Activated CD4-positive, alpha-beta T cell treated with anti-CD3 and anti-CD28 coated beads for 1 hour (primary cell): ENCODE results near the gene LMBR1L.
A peak's percentile ranks its signal among the peaks of the same experiment; 100 is the strongest.

Source experiments
- DNase-seq: peaks from one replicate; pipeline ENCODE4 v3.0.0-alpha.2; 2020

LMBR1L gene

GRCh38 chr12:49111206-49111605 lies 559 bp upstream of the LMBR1L start:
- no peak for DNase-seq

- DNase-seq, result no peak
Measured at GRCh38 chr12:49109641-49110463, 795 bp downstream of the LMBR1L start.

- DNase-seq, result no peak
Measured at GRCh38 chr12:49108958-49109404, 1.7 kb downstream of the LMBR1L start.

- no peak for DNase-seq
Measured at GRCh38 chr12:49105504-49106084, 5.1 kb downstream of the LMBR1L start.

GRCh38 chr12:49104822-49105221 lies 5.8 kb downstream of the LMBR1L start:
- DNase-seq, result no peak

- DNase-seq, result no peak
Measured at GRCh38 chr12:49100380-49100779, 10.3 kb downstream of the LMBR1L start.

GRCh38 chr12:49098703-49099102 lies 11.9 kb downstream of the LMBR1L start:
- DNase-seq, result no peak

GRCh38 chr12:49098035-49098451 lies 12.6 kb downstream of the LMBR1L start:
- peak; percentile 39 for DNase-seq

GRCh38 chr12:49097381-49097780 lies 13.3 kb downstream of the LMBR1L start:
- DNase-seq, result no peak

GRCh38 chr12:49094975-49095365 lies 15.7 kb downstream of the LMBR1L start:
- no peak for DNase-seq

GRCh38 chr12:49094160-49094974 lies 16.3 kb downstream of the LMBR1L start, which contains the start of gene DHH:
Gene DHH (minus strand): TSS chr12:49094801. CDS start chr12:49094512, 289 bp downstream.
- no peak for DNase-seq

- no peak for DNase-seq
Measured at GRCh38 chr12:49093792-49094159, 16.9 kb downstream of the LMBR1L start.

GRCh38 chr12:49092816-49093406 lies 17.7 kb downstream of the LMBR1L start:
- DNase-seq, result no peak

GRCh38 chr12:49092086-49092815 lies 18.4 kb downstream of the LMBR1L start:
- DNase-seq, result peak; percentile 37

GRCh38 chr12:49091836-49092085 lies 18.9 kb downstream of the LMBR1L start:
- no peak for DNase-seq

GRCh38 chr12:49091056-49091835 lies 19.4 kb downstream of the LMBR1L start:
- no peak for DNase-seq

- DNase-seq, result no peak
Measured at GRCh38 chr12:49089821-49090773, 20.6 kb downstream of the LMBR1L start.

GRCh38 chr12:49088932-49089330 lies 21.7 kb downstream of the LMBR1L start:
- DNase-seq, result no peak

- peak; percentile 46 for DNase-seq
Measured at GRCh38 chr12:49088150-49088931, 22.3 kb downstream of the LMBR1L start.

- no peak for DNase-seq
Measured at GRCh38 chr12:49086116-49086515, 24.5 kb downstream of the LMBR1L start.
